Adrenal gland (tissue), 12 donors: ENCODE results near the gene TTN. TPM values are rescaled to one million over a fixed set of nuclear protein-coding genes. Genes with fewer than 3 reads are reported as not detected.

Experiments
- DNase-seq, 7 donors: peaks; one replicate each; pipeline ENCODE4 v3.0.0-alpha.2; 2019 to 2020
- H3K27ac ChIP-seq, 5 donors: fragments of 200-600 bp; sonication (generic) in 4 of 5; 1 replicate in 3 of 5; 2 replicates in 2 of 5; pipeline versions ENCODE4 v1.5.1 to v1.8.0; 2016 to 2020; ENCODE audit warnings: mild to moderate bottlenecking in 1 of 5
- H3K27me3 ChIP-seq: fragments of 200-600 bp; 2 replicates; pipeline ENCODE4 v1.8.0; 2021
- H3K36me3 ChIP-seq, 2 donors: fragments of 200-600 bp; replicated peaks in 1 of 2; 1 replicate in 1 of 2; 2 replicates in 1 of 2; pipeline versions ENCODE4 v1.5.1 to v1.8.0; 2018 to 2022
- H3K4me1 ChIP-seq, 2 donors: fragments of 200-600 bp; replicated peaks in 1 of 2; 1 replicate in 1 of 2; 2 replicates in 1 of 2; pipeline versions ENCODE4 v1.5.1 to v1.8.0; 2018 to 2021
- H3K4me3 ChIP-seq, 4 donors: fragments of 200-600 bp; sonication (generic) in 3 of 4; one replicate each; pipeline ENCODE4 v1.5.1; 2016 to 2018
- H3K9me3 ChIP-seq, 3 donors: fragments of 200-600 bp; sonication (generic) in 1 of 3; replicated peaks in 1 of 3; 1 replicate in 2 of 3; 2 replicates in 1 of 3; pipeline versions ENCODE4 v1.5.1 to v1.8.0; 2016 to 2021
- CTCF ChIP-seq, 6 experiments: fragments of 450-650 bp in 4 of 6; fragments of 200-600 bp in 2 of 6; sonication (generic) in 1 of 6; IDR thresholded peaks; 1 replicate in 5 of 6; 2 replicates in 1 of 6; pipeline versions ENCODE4 v1.5.1 to v1.8.0; 2016 to 2021; ENCODE audit warnings: antibody characterized with exemption in 6 of 6, mild to moderate bottlenecking in 2 of 6, moderate library complexity in 1 of 6
- POLR2A ChIP-seq, 2 donors: fragments of 450-650 bp; IDR thresholded peaks; one replicate each; pipeline ENCODE4 v1.6.1; 2017; ENCODE audit warnings: antibody characterized with exemption in 2 of 2, mild to moderate bottlenecking in 2 of 2, moderate library complexity in 1 of 2
- WGBS, 4 donors: extraction: QIAGEN DNeasy Blood & Tissue Kit in 2 of 4; methylation state at CpG; one replicate each; pipeline versions ENCODE4 v1.1.5 to v1.1.7; 2013 to 2017; 5-methylcytosine and 5-hydroxymethylcytosine counted together
- intact Hi-C, 2 donors: fragments of 100-400 bp; cut with DNase I; formaldehyde crosslinking; loops; one replicate each; pipeline versions ENCODE4 v1.14.1 to v1.15.0; 2022 to 2023
- polyA plus RNA-seq, 3 donors: library from polyadenylated mRNA; stranded (reverse); fragments of 200-250 nt in 2 of 3; fragments of 350-450 nt in 1 of 3; fragmentation: Illumina TruSeq in 1 of 3; extraction: RNeasy Lipid Tissue Mini Kit (QIAGEN cat#74804) in 1 of 3; gene quantifications; one replicate each; pipeline ENCODE4 v1.2.3, GENCODE V29; 2013 to 2014
- total RNA-seq, 9 donors: library from RNA; depleted of rRNA in 4 of 9; stranded (reverse); fragments of >200 nt in 4 of 9; fragments of 120-200 nt in 1 of 9; fragmentation: NEBNext Ultra II Directional in 1 of 9; extraction: Animal tissue kit (Norgen Biotek cat#: 25700) in 1 of 9; gene quantifications; one replicate each; pipeline versions ENCODE4 v1.1.0 to v1.2.4, GENCODE V29; 2013 to 2023
- donor health status: healthy with polysubstance abuse.
- donor health status: Bipolar disorder and iron deficiency.
- donor health status: DM: yes; HTN: yes; CAD: no.
- donor health status: DM: no; HTN: no; CAD: no.
- donor health status: DM: no; HTN: no; CAD: no.
- donor health status: DM: yes; HTN: yes; CAD: no.

The TTN gene
- total and polyA plus RNA-seq, 12 donors = 0.05 to 45.2 (median 2.7) TPM

GRCh38 chr2:178484245-178485041, 322.8 kb downstream of the TTN start:
- Histone ChIP-seq H3K4me1 (peaks cover 33 to 56% of the 10 kb centered on the region in 2 donors), H3K4me3 (peak overlapping the region in 1 of 4 donors; percentile 4), H3K9me3 (no peaks in the 10 kb centered on the region), H3K36me3 (no peaks in the 10 kb centered on the region), H3K27ac (peak overlapping the region in 4 of 5 donors; percentile 19 to 69 (median 36)), H3K27me3 (no peaks in the 10 kb centered on the region)
- no peak for TF ChIP-seq POLR2A (IDR thresholded peaks at IDR 0.05)
- TF ChIP-seq CTCF (IDR thresholded peaks at IDR 0.05) = no peak
- DNase-seq = peak; percentile 66 to 87 (median 73)
- WGBS, 4 donors = 21 to 32% (median 24%) methylated on average over 6 of the region's 6 CpGs
- intact Hi-C loops = no loop called here

- H3K27ac ChIP-seq = no peak overlapping the region
- no peaks in the 10 kb centered on the region for H3K9me3 ChIP-seq
- no peak for DNase-seq
- peaks cover 42 to 63% of the 10 kb centered on the region in 2 donors for H3K4me1 ChIP-seq
- intact Hi-C loops = no loop called here
- WGBS, 4 donors = 83 to 92% (median 87%) methylated on average over 4 of the region's 4 CpGs
- H3K36me3 ChIP-seq = no peaks in the 10 kb centered on the region
- no peak overlapping the region for H3K4me3 ChIP-seq
- no peak for TF ChIP-seq POLR2A (IDR thresholded peaks at IDR 0.05)
- TF ChIP-seq CTCF (IDR thresholded peaks at IDR 0.05) = no peak
- no peaks in the 10 kb centered on the region for H3K27me3 ChIP-seq
Observed at GRCh38 chr2:178482437-178482836, 324.8 kb downstream of the TTN start.

- Histone ChIP-seq H3K27me3 (no peaks in the 10 kb centered on the region), H3K9me3 (no peaks in the 10 kb centered on the region), H3K27ac (peak within 1 kb of the TSS; percentile 73 to 99 (median 95)), H3K4me1 (peaks cover 43 to 64% of the 10 kb centered on the region in 2 donors), H3K4me3 (peak within 1 kb of the TSS; percentile 58 to 91 (median 72)), H3K36me3 (no peaks in the 10 kb centered on the region)
- intact Hi-C loops = no loop called here
- DNase-seq = peak; percentile 97 to 98 (median 98)
- TF ChIP-seq POLR2A (IDR thresholded peaks at IDR 0.05) (peak; percentile 85 to 93), CTCF (IDR thresholded peaks at IDR 0.05) (no peak)
- 0 to 1% (median 0%) methylated on average over 13 to 91 of the region's 92 CpGs for WGBS, 4 donors
Observed at GRCh38 chr2:178480227-178481181, 326.7 kb downstream of the TTN start, which contains the start of gene PLEKHA3. Gene PLEKHA3, plus strand, starts transcription at chr2:178480457. Its CDS starts 413 bp downstream, at chr2:178480870.

GRCh38 chr2:178479758-178480226, 327.4 kb downstream of the TTN start:
- Histone ChIP-seq H3K4me3 (peak overlapping the region in 1 of 4 donors; percentile 91), H3K4me1 (peaks cover 37 to 57% of the 10 kb centered on the region in 2 donors), H3K27me3 (no peaks in the 10 kb centered on the region), H3K27ac (peak overlapping the region; percentile 73 to 99 (median 95)), H3K9me3 (no peaks in the 10 kb centered on the region), H3K36me3 (no peaks in the 10 kb centered on the region)
- intact Hi-C loops = no loop called here
- WGBS, 4 donors = 12 to 17% (median 15%) methylated on average over 19 of the region's 19 CpGs
- DNase-seq = no peak
- TF ChIP-seq CTCF (IDR thresholded peaks at IDR 0.05) = no peak
- TF ChIP-seq POLR2A (IDR thresholded peaks at IDR 0.05) = no peak
